Stimulated activated CD8-positive, alpha-beta memory T cell treated with anti-CD3 and anti-CD28 coated beads, Interleukin-7, amount 100 ng/mL, for 1 hour (primary cell): ENCODE results near the gene C5orf15.
"Not testable (repeated sequence)": the region's sequence is repeated elsewhere in the genome, so short reads cannot be mapped to it uniquely, and the experiment has no call there.

ENCODE experiments used
- DNase-seq, 2 donors: peaks; one replicate each; pipeline ENCODE4 v3.0.0-alpha.2; 2020; ENCODE audit warnings: low read depth in 2 of 2

The C5orf15 gene

GRCh38 chr5:133994297-133994989 is 26.0 kb upstream of the C5orf15 start:
- no peak for DNase-seq

DNA sequence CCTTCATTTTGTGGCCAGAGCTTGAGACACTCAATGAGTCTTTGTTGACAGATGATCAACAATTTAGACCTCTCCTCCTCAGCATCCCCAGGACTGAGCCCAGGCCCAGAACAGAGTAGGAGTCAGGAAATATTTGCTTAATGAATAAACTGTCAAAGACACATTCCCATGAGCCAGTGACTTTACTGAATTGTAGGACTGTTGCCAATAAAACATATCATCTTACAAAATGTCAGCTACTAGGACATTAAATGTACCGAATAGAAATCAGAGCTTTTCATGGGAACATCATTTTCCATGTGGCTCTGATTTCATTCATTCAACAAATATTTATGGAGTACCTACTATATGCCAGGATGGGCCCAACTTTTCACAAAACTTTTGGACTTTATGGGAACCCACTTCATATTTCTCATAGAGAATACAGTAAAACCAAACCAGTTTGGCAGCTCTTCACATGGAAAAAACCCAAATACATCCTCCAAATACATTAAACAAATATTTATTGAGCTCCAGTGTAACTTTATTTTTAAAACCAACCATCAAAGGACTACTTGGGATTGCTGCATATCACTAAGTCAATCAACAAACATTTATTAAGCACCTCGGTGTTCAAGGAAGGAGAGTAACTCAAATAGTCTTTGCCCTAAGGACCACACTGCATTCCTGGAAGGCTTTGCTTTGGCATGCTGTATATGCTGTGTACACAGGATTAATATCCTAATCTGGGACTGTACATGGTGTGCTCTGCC is 24.9 kb upstream of the C5orf15 start:
- no peak for DNase-seq

- DNase-seq, result no peak
Measured at GRCh38 chr5:133992429-133993155, 24.2 kb upstream of the C5orf15 start.

DNA sequence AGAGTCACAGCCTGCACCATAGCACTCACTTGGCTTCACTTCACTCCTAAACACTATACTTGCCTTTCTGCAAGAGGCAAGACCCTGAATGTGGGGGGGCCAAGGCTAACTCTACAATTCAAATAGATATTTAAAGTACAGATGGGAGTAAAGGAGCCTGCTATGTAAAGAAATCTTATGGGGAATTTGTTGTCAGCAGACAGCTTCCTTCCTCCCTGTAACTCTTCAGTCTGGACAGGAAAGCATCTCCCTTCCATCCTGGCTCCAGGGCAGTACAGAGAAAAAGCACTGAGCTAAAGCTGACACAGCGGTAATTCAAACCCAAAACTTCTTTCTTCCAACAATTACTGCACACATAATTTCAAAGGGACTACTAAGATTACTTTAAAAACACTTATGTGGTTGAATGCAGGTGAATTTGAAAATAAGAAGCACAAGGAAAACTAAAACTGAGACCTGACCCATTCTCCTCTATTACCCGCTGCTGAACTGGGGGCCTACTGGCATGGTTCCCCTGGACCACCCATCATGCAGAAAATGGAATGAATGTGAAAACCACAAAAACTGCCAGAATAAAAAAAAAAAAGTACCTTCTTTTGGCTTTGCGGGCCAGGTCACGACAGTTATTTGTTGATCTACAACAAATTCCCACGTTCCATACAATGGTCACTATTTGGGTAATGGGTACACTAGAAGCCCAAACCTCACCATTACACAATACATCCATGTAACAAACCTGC is 22.9 kb upstream of the C5orf15 start:
- DNase-seq, result no peak

DNA sequence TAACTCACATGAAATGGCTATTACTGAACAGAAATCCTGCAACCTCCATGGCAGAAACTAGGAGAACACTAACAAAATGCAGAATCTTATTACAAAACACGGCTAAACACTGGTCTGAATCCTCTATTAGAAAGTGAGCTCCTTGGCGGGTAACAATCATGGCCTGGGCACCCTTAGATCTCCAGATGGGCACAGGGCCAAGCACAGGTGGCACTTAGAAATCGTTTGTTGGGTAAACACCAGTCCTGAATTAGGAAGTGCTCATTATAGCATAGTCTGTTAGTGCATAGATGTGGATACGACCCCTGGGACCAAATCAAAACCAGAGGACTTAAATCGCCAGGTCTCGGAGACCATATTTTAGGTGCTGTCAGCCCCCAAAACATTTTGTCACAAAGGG is 22.0 kb upstream of the C5orf15 start:
- no peak for DNase-seq

DNA sequence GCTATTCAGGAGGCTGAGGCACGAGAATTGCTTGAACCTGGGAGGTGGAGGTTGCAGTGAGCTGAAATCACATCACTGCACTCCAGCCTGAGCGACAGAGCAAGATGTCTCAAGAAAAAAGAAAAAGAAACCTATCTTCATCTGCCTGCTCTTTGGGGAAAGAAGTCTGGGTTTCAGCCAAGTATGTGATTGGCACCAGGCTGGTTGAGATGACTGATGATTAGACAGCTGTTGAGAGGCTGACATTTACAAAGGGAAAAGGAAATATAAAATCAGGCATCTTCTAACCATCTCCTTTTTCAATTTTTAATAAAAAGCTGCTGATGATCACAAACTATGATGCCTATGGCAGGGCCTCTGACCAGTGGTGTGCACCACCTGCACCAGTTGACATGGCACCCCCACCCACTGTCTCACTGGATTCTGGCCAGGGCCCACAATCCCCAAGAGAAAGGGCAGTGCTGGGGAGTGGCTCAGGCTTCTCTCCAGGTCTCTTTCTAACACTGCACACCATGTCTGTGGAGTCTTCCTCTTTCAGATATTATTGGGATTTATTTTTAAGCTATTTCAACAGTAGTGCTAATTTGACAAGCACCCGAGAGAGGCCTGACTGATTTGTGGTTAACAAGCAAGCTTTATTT is 17.2 kb upstream of the C5orf15 start:
- DNase-seq, result no peak

GRCh38 chr5:133983674-133984073 is 15.2 kb upstream of the C5orf15 start:
- DNase-seq, result no peak

DNA sequence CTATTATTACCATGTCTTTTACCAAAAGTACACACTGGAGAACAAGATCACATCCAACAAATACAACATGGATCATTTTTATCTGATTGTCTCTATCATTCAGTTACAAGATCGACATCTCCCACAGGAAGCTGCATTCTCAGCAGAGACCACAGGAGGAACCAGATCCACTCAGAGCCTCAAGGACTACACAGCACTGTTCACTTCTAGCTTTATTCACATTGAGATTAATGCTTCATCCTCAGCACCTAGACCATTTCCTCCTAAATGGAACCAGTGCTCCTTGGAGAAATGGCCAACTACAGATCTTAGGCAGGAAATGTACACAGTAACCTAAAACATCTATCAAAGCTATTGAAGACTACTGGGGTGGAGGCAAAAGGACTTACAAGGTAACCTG is 13.3 kb upstream of the C5orf15 start:
- DNase-seq, result no peak

GRCh38 chr5:133980652-133981051 is 12.2 kb upstream of the C5orf15 start:
- no peak for DNase-seq

DNA sequence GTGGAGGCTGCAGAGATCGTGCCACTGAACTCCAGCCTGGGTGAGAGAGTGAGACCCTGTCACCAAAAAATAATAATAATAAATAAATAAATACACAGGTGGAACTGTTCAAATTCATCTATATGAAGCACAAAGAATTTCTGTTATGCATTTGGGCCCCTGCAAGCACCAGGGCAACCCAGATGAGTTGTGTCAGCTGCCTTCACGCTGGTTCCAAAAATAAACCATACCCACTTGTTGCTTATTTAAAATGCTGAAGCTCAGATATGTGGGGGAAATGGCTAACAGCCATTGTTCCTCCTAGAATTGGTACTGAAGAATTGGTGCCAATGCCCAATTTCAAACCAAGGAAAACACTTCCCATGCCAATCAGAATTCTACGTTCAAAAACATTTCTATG is 10.5 kb upstream of the C5orf15 start:
- no peak for DNase-seq

- no peak for DNase-seq
Measured at GRCh38 chr5:133977858-133978257, 9.4 kb upstream of the C5orf15 start.

DNA sequence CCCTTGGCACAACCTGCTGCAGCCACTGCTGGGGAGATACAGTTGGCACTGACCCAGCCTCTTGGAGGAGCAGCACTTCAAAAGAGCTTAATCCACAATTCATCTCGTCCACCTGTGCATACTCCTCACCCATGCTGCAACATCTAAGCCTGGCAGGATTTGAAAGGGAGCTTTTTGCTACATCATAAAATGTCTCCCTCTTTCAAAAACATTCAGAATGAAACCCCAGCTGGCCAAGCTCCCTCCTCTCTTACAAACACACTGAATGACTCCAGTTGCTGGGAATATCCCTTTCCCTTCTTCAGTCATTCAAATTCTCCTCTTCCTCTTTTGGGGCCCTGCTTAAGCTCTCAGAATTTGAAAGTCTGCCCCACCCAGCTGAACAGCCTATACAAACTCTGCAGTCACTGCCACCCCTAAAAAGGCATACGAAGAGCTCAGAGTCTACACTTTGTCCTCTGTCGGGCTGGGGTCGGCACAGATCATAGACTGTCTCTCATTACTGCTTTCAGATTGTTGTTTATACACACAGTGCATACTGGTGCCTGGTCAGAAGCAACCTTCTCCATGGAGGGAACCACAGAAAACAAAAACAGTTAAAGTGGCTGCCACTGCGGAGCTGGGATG is 8.8 kb upstream of the C5orf15 start:
- no peak for DNase-seq

DNA sequence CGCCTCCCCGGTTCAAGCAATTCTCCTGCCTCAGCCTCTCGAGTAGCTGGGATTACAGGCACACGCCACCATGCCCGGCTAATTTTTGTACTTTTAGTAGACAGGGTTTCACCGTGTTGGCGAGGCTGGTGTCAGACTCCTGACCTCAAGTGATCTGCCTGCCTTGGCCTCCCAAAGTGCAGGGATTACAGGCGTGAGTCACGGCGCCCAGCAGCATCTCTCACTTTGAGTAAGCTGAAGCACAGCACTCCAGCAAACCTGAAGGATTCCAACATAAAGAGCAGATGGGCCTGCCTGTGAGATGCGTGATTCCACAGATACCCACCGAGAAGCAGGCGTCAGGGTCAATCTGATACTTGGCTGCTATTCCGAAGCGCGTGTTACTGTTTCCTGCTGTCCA is 7.1 kb upstream of the C5orf15 start:
- DNase-seq, result not testable (repeated sequence)

GRCh38 chr5:133974142-133974541 is 5.7 kb upstream of the C5orf15 start:
- DNase-seq, result no peak

- no peak for DNase-seq
Measured at GRCh38 chr5:133970325-133970909, 2.0 kb upstream of the C5orf15 start.

DNA sequence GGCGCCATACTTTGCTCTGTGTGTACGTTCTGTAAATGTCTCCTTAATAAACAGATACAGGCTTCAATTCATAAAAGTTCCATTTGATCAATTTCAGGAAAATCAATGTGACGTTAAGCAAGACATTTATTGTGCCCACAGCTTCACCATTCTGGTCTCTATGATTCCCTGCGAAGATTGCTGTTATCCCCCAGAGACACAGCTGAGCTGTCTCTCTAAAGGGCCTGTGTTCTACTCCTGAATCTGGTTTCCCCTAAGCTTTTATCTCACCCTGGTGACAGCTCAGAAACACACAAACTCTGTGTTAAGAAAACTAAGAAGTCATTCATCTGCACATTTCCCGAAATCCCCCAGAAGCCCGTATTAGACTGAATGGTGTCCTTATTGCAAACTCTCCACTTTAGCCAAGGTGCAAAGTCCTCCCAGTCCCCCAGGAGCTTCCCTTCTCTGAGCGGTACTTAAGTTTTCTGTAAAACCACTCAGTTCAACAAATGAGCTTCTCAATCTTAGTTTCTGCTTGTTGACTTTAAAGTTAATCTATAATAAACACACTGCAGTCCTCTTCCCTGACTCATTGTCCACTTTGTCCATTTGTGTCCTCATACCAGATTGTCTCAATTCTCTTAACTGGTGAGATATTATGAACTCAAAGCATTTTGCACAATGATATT is 1.4 kb upstream of the C5orf15 start:
- DNase-seq, result no peak

GRCh38 chr5:133967698-133968203 is 674 bp downstream of the C5orf15 start:
- no peak for DNase-seq

DNA sequence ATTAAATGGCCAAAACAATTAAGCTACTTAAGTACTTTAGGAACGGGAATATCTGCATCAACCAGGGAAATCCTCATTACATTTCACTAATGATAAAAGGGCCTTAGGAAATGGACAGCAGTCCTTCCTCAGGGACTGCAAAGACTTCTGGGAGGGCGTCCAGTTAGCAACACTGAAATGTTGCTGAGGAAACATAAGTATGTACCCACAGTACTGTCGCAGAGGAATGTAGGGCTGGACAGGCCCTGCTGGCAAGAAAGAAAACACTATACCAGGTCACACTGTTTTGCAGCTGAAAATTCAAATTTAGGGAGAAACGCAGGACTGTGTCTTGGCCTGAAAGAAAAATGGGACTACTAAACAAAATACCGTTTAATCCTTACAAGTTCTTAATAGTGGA is 1.3 kb downstream of the C5orf15 start:
- no peak for DNase-seq

GRCh38 chr5:133966090-133966489 is 2.3 kb downstream of the C5orf15 start:
- no peak for DNase-seq
